Measurements from ENCODE around the gene TPST2. TPM values are rescaled to one million over a fixed set of nuclear protein-coding genes. Genes with fewer than 3 reads are reported as not detected.

TPST2 gene
- total and polyA plus RNA-seq, 10 of the 15 experiments (the other 5 are each of a cell fraction or from before 2014, with no cell fraction given) = 6.3 to 33.7 (median 28.4) TPM

DNA sequence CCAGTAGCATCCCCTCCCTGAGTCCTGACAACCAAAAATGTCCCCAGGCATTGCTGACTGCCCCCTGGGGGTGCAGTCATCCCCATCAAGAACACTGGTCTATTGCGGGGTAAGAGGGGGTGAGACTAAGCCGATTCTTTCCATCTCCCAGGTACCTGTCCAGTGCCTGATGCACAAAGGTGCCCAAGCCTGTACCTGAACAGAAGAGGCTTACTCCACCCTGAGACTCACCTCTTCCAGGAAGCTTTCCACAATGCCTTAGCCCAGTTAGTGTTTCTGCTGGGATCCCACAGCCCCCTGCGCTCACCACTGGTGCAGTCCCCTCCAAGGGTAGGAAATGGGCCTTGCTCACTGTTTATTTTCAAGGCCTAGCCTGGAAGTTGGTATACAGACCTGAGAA is 22.9 kb downstream of the TPST2 start (continued):
- no peak for TF ChIP-seq MEF2A (IDR thresholded peaks at IDR 0.05; ENCODE audit: insufficient read depth, low read depth, low read length)

DNA sequence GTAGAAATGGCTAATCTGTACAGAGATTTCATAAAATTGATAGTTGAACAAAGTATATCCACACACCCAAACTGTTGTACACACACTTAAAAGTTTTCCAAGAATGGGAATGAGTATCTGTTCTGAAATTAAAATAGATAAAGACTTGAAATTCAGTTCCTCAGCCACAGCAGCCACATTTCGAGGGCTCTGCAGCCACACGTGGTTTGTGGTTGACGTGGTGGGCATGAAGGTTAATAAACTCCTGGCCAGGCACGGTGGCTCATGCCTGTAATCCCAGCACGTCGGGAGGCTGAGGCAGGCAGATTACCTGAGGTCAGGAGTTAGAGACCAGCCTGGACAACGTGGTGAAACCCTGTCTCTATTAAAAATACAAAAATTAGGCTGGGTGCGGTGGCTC is 24.0 kb downstream of the TPST2 start:
- Histone ChIP-seq H2AFZ (ENCODE audit: control insufficient read depth, low read depth, low read length) (no peak overlapping the region), H3K36me3 (ENCODE audit: control insufficient read depth in 2 of 2, insufficient read depth in 2 of 2, low read length in 1 of 2) (peaks cover 0 to 5% of the 10 kb centered on the region in 2 experiments; a peak in 1 of 4 replicates), H3K4me2 (ENCODE audit: control insufficient read depth, insufficient read depth) (no peak overlapping the region), H3K9ac (ENCODE audit: control insufficient read depth, insufficient read depth, low read length) (no peak overlapping the region), H4K20me1 (ENCODE audit: control insufficient read depth, insufficient read depth) (no peaks in the 10 kb centered on the region), H3K79me2 (ENCODE audit: control insufficient read depth, insufficient read depth, low read length) (peaks cover 2% of the 10 kb centered on the region; the same call in 1 of the 2 replicates), H3K4me1 (ENCODE audit: control insufficient read depth, insufficient read depth, low read length) (no peaks in the 10 kb centered on the region), H3K27me3 (replicated peaks in 1 of 2; ENCODE audit: control insufficient read depth in 2 of 2, insufficient read depth in 2 of 2, low read length in 1 of 2) (no peaks in the 10 kb centered on the region), H3K27ac (ENCODE audit: control insufficient read depth, insufficient read depth) (no peak overlapping the region), H3K9me3 (replicated peaks; ENCODE audit: control insufficient read depth, insufficient read depth, low read length) (no peaks in the 10 kb centered on the region), H3K4me3 (no peak overlapping the region)
- intact Hi-C loops (cut with micrococcal nuclease; ENCODE audit: unreplicated experiment) (no loop called here), in situ Hi-C loops (cut with MboI) (no loop called here)
- BruUV-seq (replicated peaks) = no TSS peak
- no peak for TF ChIP-seq NRF1 (conservative IDR thresholded peaks at IDR 0.05; ENCODE audit: low read depth, low read length)
- TF ChIP-seq RUNX3 (IDR thresholded peaks at IDR 0.05; ENCODE audit: low read length) = peak; percentile 56
- SMC1A ChIA-PET (ENCODE audit: uncharacterized antibody, unreplicated experiment) = interaction anchor here (0.6 to 0.7 kb wide), 2 partner anchors 12 to 19 kb away, joined by 3 to 4 read pairs; no protein-coding TSS in a partner anchor
- FAIRE-seq (no peak), ATAC-seq (no peak), DNase-seq (ENCODE audit: low read depth, low spot score) (no peak)
- POLR2A ChIA-PET = no interaction called here
- RAD21 ChIA-PET (ENCODE audit: unreplicated experiment) = interaction anchor here (1.4 kb wide), 1 partner anchor 78 kb away, joined by 8 read pairs; no protein-coding TSS in a partner anchor
- WGBS (ENCODE audit: insufficient coverage, insufficient replicate concordance, low lambda C conversion rate, missing lambda C conversion rate) = 57% methylated on average over 8 of the region's 8 CpGs
- CTCF ChIA-PET = interaction anchor here (1.0 to 1.5 kb wide), 3 partner anchors 34 to 63 kb away, joined by 3 to 4 read pairs (median 3); no protein-coding TSS in a partner anchor

DNA sequence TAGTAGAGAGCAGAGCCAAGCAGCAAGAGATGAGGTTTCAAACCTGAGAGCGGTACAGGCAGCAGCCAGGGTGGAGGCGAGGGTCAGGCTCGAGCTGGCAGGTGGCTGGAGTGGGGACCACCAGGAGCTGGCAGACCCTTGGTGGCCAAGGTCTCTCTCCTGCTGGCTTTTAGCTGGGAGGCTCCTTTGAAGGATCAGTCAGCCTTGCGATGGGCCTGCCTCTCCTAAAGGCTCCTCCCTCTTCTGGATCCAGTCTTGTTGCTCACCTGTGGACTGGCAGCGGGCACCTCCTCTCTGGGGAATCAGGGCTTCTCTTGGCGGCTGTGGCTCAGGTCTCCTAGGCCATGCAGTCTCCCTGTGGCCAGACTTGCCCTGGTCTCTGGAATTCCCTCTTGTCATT is 24.8 kb downstream of the TPST2 start:
- RAD21 ChIA-PET (ENCODE audit: unreplicated experiment) = interaction anchor here (0.8 to 1.4 kb wide), 3 partner anchors 14 to 79 kb away, joined by 3 to 8 read pairs (median 3); no protein-coding TSS in a partner anchor
- H3K4me1 ChIP-seq (ENCODE audit: control insufficient read depth, insufficient read depth, low read length) = no peaks in the 10 kb centered on the region
- in situ Hi-C loops (cut with MboI) (no loop called here), intact Hi-C loops (cut with micrococcal nuclease; ENCODE audit: unreplicated experiment) (no loop called here)
- TF ChIP-seq, protein P1, sequence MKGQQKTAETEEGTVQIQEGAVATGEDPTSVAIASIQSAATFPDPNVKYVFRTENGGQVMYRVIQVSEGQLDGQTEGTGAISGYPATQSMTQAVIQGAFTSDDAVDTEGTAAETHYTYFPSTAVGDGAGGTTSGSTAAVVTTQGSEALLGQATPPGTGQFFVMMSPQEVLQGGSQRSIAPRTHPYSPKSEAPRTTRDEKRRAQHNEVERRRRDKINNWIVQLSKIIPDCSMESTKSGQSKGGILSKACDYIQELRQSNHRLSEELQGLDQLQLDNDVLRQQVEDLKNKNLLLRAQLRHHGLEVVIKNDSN (IDR thresholded peaks at IDR 0.05; ENCODE audit: borderline replicate concordance, extremely low read length, insufficient read depth, low read depth, low read length) = no peak
- TF ChIP-seq NFIC (IDR thresholded peaks at IDR 0.05; ENCODE audit: low read depth, low read length) (no peak), IRF4 (IDR thresholded peaks at IDR 0.05; ENCODE audit: low read depth, low read length) (no peak), WRNIP1 (IDR thresholded peaks at IDR 0.05; ENCODE audit: borderline replicate concordance, low read depth, low read length) (no peak), FOS (IDR thresholded peaks at IDR 0.05; ENCODE audit: borderline replicate concordance, extremely low read depth, insufficient read length) (no peak)
- TF ChIP-seq, protein P2, sequence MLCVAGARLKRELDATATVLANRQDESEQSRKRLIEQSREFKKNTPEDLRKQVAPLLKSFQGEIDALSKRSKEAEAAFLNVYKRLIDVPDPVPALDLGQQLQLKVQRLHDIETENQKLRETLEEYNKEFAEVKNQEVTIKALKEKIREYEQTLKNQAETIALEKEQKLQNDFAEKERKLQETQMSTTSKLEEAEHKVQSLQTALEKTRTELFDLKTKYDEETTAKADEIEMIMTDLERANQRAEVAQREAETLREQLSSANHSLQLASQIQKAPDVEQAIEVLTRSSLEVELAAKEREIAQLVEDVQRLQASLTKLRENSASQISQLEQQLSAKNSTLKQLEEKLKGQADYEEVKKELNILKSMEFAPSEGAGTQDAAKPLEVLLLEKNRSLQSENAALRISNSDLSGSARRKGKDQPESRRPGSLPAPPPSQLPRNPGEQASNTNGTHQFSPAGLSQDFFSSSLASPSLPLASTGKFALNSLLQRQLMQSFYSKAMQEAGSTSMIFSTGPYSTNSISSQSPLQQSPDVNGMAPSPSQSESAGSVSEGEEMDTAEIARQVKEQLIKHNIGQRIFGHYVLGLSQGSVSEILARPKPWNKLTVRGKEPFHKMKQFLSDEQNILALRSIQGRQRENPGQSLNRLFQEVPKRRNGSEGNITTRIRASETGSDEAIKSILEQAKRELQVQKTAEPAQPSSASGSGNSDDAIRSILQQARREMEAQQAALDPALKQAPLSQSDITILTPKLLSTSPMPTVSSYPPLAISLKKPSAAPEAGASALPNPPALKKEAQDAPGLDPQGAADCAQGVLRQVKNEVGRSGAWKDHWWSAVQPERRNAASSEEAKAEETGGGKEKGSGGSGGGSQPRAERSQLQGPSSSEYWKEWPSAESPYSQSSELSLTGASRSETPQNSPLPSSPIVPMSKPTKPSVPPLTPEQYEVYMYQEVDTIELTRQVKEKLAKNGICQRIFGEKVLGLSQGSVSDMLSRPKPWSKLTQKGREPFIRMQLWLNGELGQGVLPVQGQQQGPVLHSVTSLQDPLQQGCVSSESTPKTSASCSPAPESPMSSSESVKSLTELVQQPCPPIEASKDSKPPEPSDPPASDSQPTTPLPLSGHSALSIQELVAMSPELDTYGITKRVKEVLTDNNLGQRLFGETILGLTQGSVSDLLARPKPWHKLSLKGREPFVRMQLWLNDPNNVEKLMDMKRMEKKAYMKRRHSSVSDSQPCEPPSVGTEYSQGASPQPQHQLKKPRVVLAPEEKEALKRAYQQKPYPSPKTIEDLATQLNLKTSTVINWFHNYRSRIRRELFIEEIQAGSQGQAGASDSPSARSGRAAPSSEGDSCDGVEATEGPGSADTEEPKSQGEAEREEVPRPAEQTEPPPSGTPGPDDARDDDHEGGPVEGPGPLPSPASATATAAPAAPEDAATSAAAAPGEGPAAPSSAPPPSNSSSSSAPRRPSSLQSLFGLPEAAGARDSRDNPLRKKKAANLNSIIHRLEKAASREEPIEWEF (IDR thresholded peaks at IDR 0.05; ENCODE audit: insufficient replicate concordance, low read depth, low read length) = no peak
- FAIRE-seq (no peak), ATAC-seq (no peak), DNase-seq (ENCODE audit: low read depth, low spot score) (no peak)
- H3K9me3 ChIP-seq (replicated peaks; ENCODE audit: control insufficient read depth, insufficient read depth, low read length) = no peaks in the 10 kb centered on the region
- no peaks in the 10 kb centered on the region for H4K20me1 ChIP-seq (ENCODE audit: control insufficient read depth, insufficient read depth)
- no peaks in the 10 kb centered on the region for H3K27me3 ChIP-seq (replicated peaks in 1 of 2; ENCODE audit: control insufficient read depth in 2 of 2, insufficient read depth in 2 of 2, low read length in 1 of 2)
- no peak overlapping the region for H2AFZ ChIP-seq (ENCODE audit: control insufficient read depth, low read depth, low read length)
- whole genome bisulfite sequencing (ENCODE audit: insufficient coverage, insufficient replicate concordance, low lambda C conversion rate, missing lambda C conversion rate) = 100% methylated on average over 6 of the region's 6 CpGs
- H3K27ac ChIP-seq (ENCODE audit: control insufficient read depth, insufficient read depth) = no peak overlapping the region
- H3K79me2 ChIP-seq (ENCODE audit: control insufficient read depth, insufficient read depth, low read length) = peaks cover 2% of the 10 kb centered on the region; the same call in 1 of the 2 replicates
- SMC1A ChIA-PET (ENCODE audit: uncharacterized antibody, unreplicated experiment) = interaction anchor here (0.7 kb wide), 1 partner anchor 18 kb away, joined by 3 read pairs; no protein-coding TSS in a partner anchor
- H3K9ac ChIP-seq (ENCODE audit: control insufficient read depth, insufficient read depth, low read length) = no peak overlapping the region
- no peak overlapping the region for H3K4me3 ChIP-seq
- POLR2A ChIA-PET = interaction anchor here (0.6 kb wide), 2 partner anchors 20 to 82 kb away, joined by 3 read pairs; partner anchors contain the start of gene HPS4
- H3K36me3 ChIP-seq (ENCODE audit: control insufficient read depth in 2 of 2, insufficient read depth in 2 of 2, low read length in 1 of 2) = peaks cover 0 to 5% of the 10 kb centered on the region in 2 experiments; a peak in 1 of 4 replicates
- BruUV-seq (replicated peaks) = no TSS peak
- CTCF ChIA-PET = interaction anchor here (1.0 kb wide), 1 partner anchor 33 kb away, joined by 4 read pairs; no protein-coding TSS in a partner anchor
- no peak overlapping the region for H3K4me2 ChIP-seq (ENCODE audit: control insufficient read depth, insufficient read depth)
